Islet precursor cell (in vitro differentiated cells): ENCODE measurements around the gene WBP1.

Experiments used
- DNase-seq: peaks from one replicate; pipeline ENCODE4 v3.0.0-alpha.2; 2018

WBP1 gene

DNA sequence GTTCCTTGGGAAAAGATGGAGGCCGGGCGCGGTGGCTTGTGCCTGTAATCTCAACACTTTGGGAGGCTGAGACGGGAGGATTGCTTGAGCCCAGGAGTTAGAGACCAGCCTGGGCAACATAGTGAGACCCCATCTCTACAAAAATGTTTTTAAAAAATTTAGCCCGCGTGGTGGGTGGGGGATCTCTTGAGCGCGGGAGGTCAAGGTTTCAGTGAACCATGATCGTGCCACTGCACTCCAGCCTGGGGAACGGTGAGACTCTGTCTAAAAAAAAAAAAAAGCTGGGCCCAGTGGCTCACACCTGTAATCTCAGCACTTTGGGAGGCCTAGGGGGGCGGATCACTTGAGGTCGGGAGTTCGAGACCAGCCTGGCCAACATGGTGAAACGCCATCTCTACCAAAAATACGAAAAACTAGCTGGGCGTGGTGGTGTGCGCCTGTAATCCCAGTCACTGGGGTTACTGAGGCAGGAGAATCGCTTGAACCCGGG, 25.5 kb downstream of the WBP1 start:
- peak; percentile 31 for DNase-seq

DNA sequence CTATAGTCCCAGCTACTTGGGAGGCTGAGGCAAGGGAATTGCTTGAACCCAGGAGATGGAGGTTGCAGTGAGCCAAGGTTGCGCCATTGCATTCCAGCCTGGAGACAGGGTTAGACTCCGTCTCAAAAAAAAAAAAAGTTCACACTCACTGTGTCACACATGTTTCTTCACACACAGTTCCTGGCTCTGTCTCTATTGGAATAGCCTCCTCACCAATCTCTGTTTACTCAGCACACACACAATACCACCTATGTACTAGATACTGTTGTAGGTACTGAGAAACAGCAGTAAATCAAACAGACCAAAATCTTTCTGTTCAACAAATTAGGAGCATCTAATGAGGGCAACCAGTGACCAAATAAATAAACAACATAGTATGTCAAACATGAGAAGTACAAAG, 27.9 kb downstream of the WBP1 start:
- no peak for DNase-seq

DNA sequence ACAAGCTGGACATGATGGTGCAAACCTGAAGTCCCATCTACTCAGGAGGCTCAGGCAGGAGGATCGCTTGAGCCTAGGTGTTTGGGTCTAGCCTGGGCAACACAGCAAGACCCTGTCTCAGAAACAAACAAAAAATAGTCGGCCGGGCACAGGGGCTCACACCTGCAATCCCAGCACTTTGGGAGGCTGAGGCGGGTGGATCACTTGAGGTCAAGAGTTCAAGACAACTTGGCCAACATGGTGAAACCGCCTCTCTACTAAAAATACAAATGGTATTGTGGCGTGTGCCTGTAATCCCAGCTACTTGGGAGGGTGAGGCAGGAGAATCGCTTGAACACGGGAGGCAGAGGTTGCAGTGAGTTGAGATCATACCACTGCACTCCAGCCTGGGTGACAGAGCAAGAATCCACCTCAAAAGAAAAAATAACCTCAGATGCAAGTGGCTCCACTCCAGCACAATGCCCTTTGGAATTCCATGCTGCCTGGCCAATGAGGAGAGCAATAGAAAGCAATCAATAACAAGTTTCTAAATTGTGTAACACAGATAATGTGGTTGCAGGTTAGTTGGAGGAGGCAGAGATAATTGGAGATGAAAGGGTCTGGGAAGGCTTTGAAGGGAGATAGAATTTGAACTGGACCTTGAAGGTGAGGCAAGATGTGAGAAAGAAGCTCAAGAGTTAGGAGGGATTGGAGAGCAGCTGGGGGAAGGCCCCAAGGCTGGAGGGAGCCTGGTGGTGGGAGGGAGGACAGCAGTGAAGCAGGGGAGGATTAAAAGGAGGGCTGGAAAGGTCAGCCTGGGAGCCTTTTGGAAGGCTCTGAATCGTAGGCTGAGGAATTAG, 30.6 kb downstream of the WBP1 start:
- no peak for DNase-seq

DNA sequence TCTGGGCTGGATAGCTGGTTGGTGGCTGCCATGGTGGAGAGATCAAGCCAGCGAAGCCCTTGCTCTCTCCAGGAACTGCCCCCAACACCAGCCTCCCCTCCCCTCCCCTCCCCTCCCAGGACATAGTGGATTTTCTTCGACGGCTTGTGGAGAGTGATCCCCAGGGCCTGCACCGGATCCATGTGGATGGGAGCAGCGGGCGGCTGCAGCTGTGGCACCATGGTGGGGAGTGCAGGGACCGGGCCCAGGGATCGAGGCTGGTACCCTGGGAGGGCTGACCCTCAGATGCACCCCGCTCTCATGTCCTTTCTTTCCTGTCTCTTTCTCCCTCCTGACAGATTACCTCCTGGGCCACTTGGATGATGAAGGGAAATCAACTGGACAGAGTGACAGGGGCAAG, 31.7 kb downstream of the WBP1 start:
- DNase-seq = no peak

DNA sequence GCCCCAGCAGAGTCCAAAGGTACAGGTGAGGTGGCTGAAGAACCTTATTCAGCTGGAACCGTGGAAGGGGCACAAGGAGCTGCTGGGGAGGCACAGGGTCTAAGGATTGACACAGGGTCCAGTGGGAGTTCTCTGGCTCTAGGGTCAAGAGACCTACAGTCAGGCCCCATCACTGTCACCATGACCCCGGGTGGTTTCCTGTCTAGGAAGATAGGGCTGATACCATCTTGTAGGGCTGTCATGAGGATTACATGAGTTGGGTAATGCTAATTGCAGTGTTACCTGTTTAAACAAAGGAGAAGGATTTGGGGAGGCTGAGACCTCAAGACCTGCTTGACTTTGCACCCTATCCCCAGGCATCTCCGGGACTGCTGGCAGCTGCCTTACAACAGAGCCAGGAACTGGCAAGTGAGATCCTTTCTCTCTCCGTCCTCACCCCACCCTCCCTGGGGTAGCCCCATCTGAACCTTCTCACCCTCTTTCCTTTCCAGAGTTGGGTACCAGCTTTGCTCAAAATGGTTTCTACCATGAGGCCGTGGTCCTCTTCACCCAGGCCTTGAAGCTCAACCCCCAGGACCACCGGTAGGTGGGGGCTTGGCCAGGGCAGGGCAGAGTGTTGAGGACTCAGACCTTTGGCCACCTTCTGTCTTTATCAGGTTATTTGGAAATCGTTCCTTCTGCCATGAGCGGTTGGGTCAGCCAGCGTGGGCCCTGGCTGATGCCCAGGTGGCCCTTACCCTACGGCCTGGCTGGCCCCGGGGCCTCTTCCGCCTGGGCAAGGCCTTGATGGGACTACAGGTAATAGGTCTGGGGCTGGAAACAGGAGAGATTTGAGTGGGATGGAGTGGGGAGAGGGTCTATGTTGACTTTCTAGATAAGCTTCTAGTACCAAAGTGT, 33.7 kb downstream of the WBP1 start:
- DNase-seq = no peak

DNA sequence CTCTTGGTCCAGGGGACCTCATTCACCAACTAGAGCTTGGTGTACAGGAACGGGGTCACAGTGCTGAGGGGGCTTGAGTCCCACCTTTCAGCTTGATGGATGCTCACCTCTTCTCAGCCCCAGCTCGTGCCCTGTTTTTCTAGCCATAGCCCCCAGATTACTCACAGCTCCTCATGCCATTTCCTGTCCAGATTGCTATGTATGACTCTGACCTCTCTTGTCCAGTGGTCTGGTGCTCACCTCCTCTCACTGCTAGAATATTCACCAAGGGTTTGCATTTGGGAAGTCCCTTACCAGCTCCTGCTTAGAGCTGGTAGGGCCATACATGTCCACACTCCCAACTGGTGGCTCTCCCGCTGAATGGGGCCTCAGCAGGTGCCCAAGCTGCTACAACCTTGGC, 35.3 kb downstream of the WBP1 start:
- no peak for DNase-seq

DNA sequence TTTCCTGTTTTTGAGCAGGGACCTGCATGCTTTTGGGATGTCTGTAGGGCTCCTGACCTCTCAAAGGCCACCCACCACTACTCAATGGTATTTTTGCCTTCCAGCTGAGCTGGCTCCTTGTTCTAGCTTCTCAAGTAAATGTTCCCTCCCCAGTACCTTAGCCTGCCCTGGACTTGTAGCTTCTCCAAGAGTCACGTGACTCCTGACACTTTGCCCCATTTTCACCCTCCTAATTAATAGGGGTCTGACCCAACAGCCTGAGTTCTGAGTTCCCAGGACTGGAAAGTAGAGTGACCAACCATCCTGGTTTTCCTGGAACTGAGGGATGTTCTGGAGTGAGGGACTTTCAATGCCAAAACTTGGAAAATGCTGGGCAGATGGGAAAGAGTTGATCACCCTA, 37.2 kb downstream of the WBP1 start:
- DNase-seq = peak; percentile 35

DNA sequence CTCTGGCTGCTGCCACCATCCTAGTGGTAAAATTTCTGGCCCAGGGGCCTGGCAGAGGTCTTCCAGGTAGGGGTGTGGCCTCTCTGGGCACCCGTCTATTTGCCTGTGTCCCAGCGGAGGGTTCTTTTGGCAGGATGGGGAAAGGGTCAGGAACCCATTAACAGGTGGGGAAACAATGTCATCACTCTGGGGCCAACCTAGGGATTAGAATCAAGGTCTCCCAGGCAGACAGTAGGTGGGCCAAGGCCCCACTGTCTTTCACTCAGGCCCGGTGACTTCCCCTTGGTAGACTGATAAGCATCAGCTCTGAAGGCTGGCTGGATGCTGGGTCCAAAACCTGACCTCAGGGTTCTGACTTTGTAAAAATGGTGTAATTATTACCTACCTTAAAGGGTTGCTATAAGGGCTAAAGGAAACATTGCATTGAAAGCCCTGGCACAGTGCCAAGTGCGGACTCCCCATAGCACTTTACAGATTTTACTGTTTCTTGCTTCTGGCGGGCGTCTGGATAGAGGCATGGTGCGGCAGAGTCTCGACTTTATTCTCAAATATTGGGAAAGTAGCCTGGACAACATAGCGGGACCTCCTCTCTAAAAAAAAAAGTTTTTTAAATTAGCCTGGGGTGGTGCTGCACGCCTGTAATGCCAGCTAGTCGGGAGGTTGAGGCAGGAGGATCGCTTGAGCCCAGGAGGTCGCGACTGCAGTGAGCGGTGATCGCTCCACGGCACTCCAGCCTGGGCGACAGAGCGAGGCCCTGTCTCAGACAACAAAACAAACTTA, 38.9 kb downstream of the WBP1 start:
- peak; percentile 38 for DNase-seq

DNA sequence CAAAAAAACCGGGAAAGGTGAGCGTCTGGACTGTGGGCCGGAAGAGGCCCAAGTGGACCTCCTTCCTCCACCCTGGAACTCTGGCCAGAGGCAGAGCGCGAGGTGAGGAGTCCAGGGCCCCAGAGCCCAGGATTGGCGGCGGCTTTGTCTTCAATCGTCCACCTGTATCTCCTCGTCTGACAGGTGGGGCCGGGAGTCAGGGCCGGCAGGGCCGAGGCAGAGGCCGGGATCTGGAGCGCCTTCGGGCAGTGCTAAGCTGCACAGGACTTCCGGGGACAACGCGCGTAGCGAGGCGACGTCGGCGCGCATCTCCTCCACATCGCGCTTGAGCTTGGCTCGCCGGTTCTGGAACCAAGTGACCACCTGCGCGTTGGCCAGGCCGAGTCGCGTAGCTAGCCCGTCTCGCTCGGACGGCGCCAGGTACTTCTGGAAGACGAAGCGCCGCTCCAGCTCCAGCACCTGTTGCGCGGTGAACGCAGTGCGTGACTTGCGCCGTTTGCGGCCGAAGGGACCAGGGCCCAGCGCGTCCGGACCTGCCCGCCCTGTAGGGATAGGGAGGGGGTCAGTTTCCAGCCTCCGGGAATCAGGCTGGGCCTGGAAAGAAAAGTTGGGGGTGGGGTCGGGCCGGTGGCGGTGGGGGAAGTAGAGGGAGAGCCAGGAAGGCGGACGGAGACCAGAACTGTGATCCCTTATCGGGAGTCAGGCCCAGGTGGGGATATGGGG, 39.7 kb downstream of the WBP1 start:
- DNase-seq = peak; percentile 77

DNA sequence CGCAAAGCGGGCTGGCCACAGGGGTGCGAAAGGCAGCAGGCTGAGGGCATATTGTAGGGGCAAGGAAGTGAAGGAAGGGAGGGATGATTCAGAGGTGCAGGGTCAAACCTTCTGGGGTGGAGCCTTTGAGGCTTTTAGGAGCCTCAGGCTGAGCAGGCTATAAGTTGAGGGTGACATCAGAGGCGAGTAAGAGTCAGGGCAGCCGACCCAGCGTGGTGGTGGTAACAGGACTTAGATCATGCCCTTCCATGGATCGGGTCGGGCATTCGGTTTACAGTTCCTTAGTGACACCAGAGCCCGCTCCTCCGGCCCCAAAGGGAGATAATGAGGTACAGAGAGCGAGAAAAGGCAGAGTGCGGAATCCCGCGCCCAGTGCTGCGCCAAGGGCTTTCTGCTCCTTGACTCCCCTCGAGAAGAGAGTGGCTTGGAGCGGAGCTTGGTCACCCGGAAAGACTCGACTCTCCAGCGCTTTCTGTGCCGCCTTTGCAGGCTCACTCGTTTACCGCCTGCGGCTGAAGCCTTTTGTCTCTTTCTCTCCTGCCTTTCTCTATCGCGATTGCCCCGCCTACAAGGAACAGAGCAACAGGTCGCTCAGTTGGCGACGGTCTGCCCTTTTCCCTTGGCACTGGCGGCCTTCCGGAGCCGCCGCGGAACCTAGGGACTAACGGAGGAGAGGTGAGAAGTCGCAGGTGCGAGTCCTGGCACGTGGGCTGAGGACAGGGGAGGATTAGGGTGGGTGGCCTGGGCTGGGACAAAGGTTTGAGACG, 40.4 kb downstream of the WBP1 start:
- DNase-seq = peak; percentile 73

DNA sequence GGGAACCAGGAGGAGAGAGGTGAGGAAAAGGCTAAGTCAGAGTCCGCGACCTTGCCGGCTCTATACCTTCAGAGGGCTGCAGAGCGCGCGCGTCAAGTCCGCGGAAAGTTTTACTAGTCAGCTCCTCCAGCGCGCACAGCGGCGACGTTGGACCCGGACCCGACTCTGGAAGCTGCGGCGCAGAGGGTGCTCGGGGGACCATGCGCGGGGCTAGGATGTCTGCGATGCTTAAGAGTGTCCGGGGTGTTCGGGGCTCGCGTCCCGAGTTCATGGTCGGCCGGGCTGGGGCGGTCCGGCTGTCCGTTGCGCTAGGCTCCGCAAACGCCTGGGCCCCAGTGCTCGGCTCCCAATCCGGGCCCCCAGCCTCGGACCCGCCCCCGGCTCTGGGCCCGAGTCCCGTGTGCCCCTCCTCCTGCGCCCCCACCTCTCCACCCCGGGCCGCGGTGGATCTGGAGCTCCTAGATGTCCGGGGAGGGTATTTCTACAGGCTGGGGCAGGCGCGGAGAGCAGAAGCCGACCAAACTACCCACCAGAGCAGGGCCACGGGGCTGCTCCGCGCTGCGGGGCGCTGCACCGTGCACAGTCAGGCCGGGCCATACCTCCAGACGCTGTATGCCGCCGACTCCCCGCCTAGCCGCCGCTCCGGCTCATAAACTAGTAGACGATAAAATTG, 41.2 kb downstream of the WBP1 start, which contains the start of gene LBX2:
Gene LBX2 (minus strand): TSS at position 337 of the 673 bp plus-strand sequence. CDS start 66 bp downstream, at position 271.
- DNase-seq = peak; percentile 70

DNA sequence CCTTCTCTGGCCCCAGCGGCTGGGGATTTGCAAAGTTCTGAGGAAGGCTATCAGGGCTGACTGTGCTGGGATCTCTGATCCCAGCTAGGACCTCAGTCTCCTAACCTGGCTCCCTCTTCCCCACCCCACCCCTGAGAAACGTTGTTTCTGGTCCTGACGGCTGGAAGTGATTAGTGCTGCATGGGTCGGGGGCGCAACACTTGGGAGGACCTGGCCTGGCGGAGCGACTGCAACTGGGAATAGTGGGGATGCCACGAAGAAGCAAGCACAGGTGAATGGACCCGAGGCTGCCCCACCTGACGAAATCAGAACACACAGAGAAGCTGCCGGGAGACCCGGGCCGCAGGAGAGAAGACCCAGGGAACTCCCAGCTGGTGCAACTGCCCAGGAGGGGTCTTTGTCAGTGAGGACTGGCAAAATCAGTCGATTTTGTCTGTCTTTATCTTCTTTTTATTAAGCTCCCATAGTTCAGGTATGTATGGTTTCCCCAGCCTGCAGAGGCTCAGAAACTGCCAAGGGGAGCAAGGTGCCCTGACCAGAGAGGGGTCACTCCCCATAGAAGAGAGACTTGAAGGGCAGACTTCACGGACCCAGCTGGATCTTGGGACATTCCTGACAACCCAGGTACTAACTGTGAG, 41.8 kb downstream of the WBP1 start:
- DNase-seq = no peak

DNA sequence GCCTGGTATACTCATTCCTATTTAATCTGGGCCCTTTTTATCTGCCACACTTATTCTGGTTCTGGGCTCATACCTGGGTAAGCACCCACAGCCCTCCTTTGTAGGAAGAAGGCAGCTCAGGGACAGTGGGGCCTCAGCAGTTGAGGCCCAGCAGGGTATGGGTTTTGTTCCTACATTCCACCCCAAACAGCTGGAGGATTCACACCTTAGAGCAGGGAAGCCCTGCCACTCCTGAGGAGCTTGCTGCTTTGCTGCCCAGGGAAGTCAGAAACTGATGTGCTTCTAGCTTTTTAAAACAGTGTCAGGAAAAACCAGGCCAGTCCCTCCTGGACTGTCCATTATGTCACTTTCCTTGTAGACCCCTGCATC, 42.3 kb downstream of the WBP1 start:
- DNase-seq = no peak

DNA sequence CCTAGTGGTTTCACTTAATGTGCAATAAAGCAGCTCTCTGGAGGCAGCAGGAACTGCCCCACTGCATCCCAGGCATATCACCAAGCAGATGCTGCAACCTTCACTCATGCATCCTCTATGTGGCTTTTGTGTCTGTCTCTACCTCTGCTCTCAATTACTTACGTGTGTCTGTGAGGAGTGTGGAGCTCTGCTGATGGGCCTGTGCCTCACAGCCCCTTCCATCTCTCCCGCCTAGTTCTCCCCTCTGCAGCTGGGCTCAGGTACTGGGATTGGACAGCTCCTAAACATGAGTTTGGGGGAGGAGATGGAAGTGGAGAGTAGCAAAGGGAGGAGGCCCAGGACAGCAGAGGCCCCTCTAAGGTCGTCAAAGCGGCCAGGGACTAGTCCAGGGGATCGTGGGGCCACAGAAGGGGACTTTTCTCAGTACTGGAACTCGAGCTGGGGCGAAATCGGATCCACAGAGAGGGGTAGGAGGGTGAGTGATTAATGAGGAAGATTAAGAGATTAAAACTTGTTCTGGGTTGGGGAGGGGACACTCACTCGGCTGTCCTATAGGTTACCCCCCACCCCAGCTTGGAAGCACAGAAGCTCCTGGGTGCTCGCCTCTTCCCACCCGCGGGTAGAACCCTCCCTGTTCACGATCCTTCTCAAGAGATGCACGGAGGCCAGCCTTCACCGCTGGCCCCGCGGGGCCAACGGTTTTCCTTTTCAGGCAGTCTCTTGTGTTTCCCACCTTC, 43.3 kb downstream of the WBP1 start:
- DNase-seq = peak; percentile 69

DNA sequence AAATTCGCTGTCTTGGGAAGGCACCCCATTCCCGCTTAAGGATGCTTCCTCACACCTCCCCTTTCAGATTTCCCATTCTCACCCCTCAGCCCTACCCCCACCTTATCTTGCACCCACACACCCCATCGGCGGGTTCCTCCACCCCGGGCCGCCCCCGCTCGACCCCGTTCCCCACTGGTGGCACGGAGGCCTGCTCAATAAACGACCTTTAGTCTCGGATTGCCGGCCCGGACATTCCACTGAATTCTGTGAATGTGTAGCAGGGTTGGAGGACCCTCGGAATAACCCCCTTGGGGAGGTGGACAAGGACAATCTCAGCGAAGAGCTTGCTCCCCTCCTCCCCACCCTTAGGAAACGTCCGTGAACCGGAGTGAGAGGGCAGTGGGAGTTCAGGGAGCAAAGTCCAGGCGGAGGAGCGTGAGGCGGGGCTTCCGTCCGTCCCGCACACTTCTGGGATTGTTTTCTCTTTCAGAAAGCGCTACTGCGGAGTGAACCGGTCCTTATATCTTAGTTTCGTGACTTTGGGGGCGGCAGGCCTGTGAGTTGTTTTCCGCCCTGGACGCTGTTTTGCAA, 44.0 kb downstream of the WBP1 start:
- DNase-seq = no peak

DNA sequence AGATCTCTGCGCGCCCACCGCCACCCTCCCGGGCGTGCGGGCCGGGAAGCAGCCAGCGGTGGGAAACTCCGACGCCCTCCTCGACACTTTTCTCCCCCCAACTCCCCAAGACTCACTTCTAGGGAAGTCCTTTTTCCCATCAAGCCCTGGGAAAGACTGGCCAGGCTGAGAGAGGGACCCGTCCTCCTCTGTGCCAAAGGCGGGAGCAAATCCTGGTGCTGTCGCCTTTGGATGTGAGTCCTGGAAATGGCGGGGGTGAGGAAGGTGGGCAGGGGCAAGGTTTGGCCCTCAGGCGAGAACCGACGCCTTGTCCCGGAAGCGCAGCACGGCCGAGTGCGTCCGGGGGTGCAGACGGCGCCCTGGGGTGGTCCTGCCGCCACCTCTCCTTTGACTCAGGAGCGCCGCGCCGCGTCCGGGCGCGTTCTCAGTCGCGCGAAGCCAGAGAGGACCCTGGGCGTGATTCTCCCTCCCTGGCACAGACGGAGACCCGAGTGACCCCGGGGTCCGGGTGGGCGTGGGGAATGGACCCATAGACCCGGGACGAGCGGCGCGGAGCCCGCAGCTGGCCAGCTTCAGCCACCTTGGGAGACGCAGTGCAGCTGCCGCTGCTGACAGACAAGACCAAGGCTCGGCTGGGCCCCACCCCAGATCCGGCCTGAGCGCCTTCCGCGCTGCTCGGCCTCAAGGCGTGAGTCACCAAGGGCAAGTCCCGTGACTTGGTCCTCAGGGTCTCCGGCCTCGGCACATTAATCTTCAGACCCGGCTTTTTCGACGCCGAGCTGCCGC, 44.7 kb downstream of the WBP1 start:
- peak; percentile 97 for DNase-seq

DNA sequence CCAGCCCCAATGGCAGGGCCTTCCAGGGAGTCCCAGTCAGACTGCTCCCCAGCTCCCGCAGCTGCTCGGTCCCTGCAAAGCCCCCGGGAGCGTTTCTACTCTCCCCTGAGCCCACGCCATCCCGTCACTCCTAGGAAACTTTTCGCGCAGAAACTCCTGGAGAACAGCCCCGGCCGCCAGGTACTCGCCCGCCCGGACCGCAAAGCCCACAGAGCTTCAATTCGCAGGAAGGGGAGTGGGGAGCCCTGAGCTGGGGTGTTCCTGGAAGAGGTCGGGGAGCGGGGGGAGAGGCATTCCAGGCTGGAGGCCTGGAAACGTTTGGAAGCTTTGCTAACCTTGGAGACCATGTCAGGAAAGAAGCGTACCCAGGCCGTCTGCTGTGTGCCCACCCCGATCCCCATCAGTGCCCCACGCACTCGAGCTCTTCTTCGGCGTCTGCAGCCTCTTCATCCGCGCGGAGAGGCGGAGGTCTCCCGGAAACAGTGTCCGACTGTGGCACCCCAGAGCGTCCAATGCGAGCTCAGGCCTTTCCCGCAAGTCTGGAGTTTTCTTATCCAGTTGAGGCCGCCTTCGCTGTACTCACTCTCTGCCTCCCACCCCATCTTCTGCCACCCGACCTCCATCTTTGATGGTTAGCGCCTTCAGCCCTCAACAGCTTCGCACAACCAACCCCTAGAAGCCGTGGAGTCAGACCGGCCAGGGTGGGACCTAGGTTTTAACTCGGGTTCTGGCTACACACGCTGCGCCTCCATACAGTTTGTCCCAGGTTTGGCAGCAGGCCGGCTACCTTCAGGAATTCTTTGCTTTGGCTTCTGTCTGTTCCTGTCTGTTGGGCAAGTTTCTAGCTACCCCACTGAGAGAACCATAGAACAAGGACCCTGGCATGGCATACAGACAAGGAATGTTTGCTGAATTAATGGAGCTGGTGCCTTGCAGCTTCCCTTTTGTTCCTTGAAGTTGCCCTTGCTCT, 45.6 kb downstream of the WBP1 start:
- DNase-seq = no peak
